ENCODE data around the gene CHRNA1.
"Not testable (repeated sequence)": the region's sequence is repeated elsewhere in the genome, so short reads cannot be mapped to it uniquely, and the experiment has no call there.

CHRNA1 gene

DNA sequence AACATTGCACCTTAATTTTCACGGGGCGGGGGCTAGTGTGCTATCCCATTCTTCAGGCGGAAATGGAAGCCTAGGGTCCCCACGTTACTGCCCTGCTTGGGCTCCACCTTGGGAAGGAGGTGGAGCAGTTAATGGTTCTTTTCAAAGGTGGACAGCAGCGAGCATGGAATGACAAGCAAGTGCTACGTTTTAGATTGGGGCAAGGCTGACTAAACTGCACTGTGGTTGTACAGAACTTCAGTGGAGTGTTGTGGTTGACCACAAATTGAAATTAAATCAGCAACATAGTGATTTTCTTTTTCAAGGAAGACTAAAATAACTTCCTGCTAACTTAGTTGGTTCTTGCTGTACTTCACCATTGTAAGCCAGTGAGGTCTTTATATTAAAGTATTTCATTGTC, 47.0 kb downstream of the CHRNA1 start:
- DNase-seq (ENCODE audit: low read depth in 2 of 2) = no peak

DNA sequence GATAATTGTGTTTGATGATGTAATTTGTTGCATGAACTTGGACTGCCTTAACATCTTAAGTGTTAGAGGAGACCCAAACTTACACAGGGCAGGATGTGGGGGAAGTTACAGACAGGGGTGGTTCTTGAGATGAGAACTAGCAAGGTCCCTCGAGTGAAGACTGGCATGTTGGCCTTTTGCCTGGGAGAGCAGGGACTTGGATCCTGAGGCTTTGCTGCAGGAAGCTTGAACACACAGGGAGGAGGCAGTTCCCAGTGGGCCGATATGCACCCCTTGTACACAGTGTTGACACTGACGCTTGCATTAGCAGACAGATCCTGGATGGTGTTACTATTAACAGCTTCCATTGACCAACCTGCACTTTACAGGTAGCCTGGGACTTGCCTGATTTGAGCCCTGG, 47.5 kb downstream of the CHRNA1 start:
- DNase-seq (ENCODE audit: low read depth in 2 of 2) = no peak

DNA sequence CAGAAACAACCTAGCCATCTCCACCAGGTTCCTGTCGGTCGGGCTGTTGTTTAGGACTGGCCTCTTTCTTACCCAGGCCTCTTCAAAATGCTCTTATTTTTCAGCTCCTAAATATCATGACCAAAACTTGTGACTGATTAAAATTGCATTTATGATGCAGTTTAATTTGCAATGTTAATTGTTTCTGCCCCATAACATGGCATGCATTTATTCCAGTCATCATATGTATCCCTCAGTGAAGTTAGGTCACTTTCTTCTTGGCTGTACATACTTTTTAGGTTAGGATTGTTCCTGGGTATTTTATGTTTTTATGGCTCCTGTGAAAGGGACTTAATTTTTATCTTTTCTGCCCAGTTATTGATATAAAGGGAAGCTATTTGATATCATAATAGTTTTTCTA, 50.6 kb downstream of the CHRNA1 start:
- no peak for DNase-seq (ENCODE audit: low read depth in 2 of 2)

DNA sequence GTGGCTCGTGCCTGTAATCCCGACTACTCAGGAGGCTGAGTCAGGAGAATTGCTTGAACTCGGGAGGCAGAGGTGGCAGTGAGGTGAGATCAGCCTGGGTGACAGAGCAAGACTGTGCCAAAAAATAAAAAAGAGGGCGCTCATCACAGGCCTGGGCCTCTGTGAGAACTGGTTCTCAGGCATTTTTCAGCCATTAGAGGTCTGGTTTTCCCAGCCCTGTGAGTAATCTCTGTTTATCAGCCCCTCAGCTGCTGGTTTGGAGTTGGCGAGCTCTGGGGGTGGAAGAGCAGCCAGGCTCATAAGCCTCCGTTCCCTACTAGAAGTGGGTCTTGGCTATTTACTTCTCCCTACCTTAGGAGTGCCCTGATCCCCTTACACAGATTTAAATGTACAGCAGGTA, 53.1 kb downstream of the CHRNA1 start:
- DNase-seq (ENCODE audit: low read depth in 2 of 2) = no peak

DNA sequence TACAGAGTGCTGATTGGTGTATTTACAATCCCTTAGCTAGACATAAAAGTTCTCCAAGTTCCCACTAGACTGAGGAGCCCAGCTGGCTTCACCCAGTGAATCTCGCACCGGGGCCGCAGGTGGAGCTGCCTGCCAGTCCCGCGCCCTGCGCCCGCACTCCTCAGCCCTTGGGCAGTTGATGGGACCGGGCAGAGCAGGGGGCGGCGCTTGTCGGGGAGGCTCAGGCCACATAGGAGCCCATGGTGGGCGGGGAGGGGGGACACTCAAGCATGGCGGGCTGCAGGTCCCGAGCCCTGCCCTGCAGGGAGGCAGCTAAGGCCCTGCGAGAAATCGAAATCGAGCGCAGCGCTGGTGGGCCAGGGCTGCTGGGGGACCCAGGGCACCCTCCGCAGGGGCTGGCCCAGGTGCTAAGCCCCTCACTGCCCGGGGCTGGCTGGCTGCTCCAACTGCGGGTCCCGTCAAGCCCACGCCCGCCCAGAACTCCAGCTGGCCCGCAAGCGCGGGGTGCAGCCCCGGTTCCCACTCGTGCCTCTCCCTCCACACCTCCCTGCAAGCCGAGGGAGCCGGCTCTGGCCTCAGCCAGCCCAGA, 54.8 kb downstream of the CHRNA1 start:
- not testable (repeated sequence) for DNase-seq (ENCODE audit: low read depth in 2 of 2)

DNA sequence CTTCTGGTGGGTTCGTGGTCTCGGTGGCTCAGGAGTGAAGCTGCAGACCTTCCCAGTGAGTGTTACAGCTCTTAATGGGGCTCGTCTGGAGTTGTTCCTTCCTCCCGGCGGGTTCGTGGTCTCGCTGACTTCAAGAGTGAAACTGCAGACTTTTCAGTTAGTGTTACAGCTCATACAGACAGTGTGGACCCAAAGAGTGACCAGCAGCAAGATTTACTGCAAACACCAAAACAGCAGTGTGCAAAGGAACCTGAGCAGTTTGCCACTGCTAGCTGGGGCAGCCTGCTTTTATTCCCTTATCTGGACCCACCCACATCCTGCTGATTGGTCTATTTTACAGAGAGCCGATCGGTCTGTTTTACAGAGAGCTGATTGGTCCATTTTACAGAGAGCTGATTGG, 55.6 kb downstream of the CHRNA1 start:
- DNase-seq (ENCODE audit: low read depth in 2 of 2) = no peak

DNA sequence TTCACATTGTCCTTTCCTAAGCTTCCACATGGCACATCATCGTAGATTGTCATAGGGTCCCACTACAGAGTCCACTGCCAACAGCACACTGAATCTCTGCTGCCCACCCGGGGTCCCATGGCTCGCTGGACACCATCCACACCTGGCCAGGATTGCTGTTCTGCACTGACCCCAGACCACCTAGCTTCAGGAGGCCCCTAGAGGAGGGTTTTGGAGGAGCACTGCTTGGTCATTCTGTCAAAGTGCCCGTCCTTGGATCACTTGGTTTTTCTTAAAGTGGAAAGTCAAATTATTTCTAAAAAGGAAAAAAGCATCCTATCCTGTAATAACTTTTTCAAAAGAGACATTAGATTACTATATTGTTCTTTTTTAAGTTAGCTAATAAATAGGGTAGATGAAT, 59.0 kb downstream of the CHRNA1 start:
- DNase-seq (ENCODE audit: low read depth in 2 of 2) = no peak

DNA sequence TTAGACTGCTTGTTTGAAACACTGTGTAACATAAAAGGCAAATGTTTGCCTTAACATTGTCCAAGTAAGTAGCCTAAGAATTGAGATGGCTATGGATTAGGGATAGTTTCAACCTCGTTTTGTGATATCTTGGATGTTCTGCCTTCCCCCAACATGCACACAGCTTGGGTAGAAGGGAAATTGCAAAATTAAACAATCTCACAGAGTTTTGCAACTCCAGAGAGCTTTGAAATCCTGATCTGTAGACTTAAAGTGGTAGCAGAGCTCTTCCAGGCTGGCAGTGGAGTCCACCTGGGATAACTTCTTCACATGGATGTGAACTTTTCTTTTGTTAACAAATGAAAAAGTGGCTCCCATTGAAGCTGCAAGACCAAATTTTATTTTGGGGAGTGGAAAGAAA, 59.6 kb downstream of the CHRNA1 start:
- no peak for DNase-seq (ENCODE audit: low read depth in 2 of 2)

DNA sequence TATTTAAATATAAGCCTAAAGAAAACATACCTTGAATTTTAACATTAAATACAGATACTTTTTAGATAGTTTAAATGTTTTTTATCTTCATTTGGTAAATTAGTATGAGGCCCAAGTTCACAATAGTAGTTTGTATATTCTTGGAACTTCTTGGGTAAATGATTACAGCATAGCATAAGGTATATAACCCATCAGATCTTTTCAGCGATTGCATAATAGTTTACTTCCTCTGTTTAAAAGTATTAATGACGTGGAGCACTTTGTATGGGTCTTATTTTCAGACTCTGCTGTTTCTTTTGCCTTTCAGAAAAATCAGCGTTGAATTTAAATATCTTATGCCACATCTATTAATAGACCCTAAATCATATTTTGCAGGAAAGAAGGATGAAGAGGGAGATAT, 60.2 kb downstream of the CHRNA1 start:
- no peak for DNase-seq (ENCODE audit: low read depth in 2 of 2)

DNA sequence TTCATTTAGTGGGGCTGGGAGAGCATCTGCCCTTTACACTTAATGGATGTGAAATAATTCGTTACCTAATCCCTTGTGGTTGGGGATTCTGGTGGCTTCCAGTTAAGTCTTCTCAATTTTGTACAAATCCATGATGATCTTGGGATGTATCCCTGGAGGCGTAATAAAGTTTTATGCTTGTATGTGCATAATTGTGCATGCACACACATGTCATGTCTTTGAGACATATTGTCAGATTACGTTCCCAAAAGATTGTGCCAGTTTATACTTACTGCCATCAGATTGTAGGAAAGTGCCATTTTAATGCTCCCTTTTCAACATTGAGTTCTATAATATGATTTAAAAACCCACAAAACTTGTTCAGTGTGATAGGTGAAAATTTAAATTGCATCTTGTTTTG, 60.8 kb downstream of the CHRNA1 start:
- no peak for DNase-seq (ENCODE audit: low read depth in 2 of 2)

DNA sequence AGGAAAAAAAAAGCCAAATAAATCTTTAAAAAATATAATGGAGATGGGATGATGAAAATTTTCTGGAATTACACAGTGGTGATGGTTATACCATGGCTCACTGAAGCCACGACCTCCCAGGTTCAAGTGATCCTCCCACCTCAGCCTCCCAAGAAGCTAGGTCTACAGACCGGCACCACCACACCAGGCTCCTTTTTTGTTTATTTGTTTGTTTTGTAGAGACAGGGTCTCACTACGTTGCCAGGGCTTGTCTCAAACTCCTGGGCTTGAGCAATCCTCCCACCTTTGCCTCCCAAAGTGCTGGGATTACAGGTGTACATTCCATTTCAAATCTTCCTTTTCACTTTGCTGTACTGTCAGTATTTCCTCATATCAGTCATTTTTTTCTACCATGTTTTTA, 61.7 kb downstream of the CHRNA1 start:
- DNase-seq (ENCODE audit: low read depth in 2 of 2) = no peak

DNA sequence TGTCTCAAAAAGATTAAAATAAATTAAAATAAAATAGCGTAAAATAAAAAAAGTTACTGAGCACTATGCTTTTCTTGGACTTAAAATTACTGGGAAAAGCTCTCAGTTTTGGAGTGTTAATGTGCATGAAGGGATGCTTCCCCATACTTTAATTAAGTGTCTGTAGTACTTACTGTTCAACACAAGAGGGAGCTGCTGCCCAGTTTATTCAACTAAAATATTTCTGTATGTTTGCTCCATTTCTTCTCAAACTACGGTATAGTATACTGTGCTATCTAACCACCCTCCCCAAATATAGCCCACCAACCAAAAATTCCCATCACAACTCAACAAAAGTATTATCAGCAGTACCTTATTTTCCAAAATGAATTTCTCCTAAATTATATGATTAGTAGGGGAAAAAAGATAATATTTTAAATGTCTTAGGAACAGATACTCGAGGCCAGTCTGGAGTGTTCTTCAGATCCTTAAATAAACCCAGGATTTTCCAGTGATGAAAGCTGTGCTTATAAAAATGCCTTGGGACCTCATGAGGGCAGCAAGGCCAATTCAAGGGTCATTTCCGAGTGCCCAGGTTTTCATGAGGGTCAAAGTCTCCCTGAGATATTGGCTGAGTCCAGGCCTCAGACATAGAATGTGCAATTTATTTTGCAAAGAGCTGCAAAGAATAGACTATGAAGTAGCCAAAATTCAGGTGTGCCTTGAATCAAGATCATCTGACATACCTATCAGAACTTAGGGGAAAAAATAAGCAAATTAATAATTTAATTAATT, 64.1 kb downstream of the CHRNA1 start:
- DNase-seq (ENCODE audit: low read depth in 2 of 2) = no peak

Data from activated CD4-positive, alpha-beta T cell treated with anti-CD3 and anti-CD28 coated beads for 24 hours (primary cell).